HepG2 (cell line): ENCODE data around the gene PRRT1. TPM values are rescaled to one million over a fixed set of nuclear protein-coding genes. Genes with fewer than 3 reads are reported as not detected.
A peak's percentile ranks its signal among the peaks of the same experiment; 100 is the strongest.

Experiments used
- BORCS8-MEF2B ChIP-seq: sonication (generic); formaldehyde crosslinking; IDR thresholded peaks from 2 replicates; pipeline ENCODE4 v1.8.0; 2022; ENCODE audit warnings: mild to moderate bottlenecking, missing genetic modification reagents
- DR1 ChIP-seq: sonication (generic); formaldehyde crosslinking; IDR thresholded peaks from 2 replicates; pipeline ENCODE4 v1.8.0; 2021; ENCODE audit warnings: mild to moderate bottlenecking, missing genetic modification reagents, inconsistent platforms
- FOXP1 ChIP-seq, 2 experiments: fragments of 450-650 bp in 1 of 2; IDR thresholded peaks; 2 replicates each; pipeline ENCODE4 v1.6.1; 2017 to 2018; ENCODE audit warnings: antibody characterized with exemption in 1 of 2
- HNF4G ChIP-seq, 2 experiments: sonication (generic) in 1 of 2; formaldehyde crosslinking in 1 of 2; IDR thresholded peaks; 2 replicates each; pipeline versions ENCODE4 v1.4.0 to v1.6.1; 2011 to 2020; ENCODE audit warnings: borderline replicate concordance in 2 of 2, low read depth in 2 of 2, mild to moderate bottlenecking in 2 of 2, low read length in 1 of 2, missing genetic modification reagents in 1 of 2, moderate library complexity in 1 of 2
- HNRNPLL ChIP-seq: fragments of 200-400 bp; formaldehyde crosslinking; IDR thresholded peaks from 2 replicates; pipeline ENCODE4 v1.6.1; 2017; ENCODE audit warnings: mild to moderate bottlenecking, low read depth, low read length; ENCODE audit not compliant: poor library complexity, severe bottlenecking
- IKZF1 ChIP-seq: fragments of 450-650 bp; IDR thresholded peaks from 2 replicates; pipeline ENCODE4 v1.7.1; 2016
- KDM3A ChIP-seq: IDR thresholded peaks from 2 replicates; pipeline ENCODE4 v1.6.1; 2018; ENCODE audit warnings: low read depth, missing compliant biosample characterization
- MXD3 ChIP-seq: IDR thresholded peaks from 2 replicates; pipeline ENCODE4 v1.6.1; 2016; ENCODE audit warnings: mild to moderate bottlenecking, missing biosample characterization, missing genetic modification reagents
- POGZ ChIP-seq: sonication (generic); formaldehyde crosslinking; IDR thresholded peaks from 2 replicates; pipeline ENCODE4 v1.4.0; 2020; ENCODE audit warnings: mild to moderate bottlenecking, missing genetic modification reagents
- RCOR2 ChIP-seq: IDR thresholded peaks from 2 replicates; pipeline ENCODE4 v1.6.1; 2016; ENCODE audit warnings: missing biosample characterization, missing genetic modification reagents
- RFXAP ChIP-seq: sonication (generic); formaldehyde crosslinking; IDR thresholded peaks from 2 replicates; pipeline ENCODE4 v1.4.0; 2020; ENCODE audit warnings: missing genetic modification reagents, borderline replicate concordance
- SAFB2 ChIP-seq: sonication (generic); formaldehyde crosslinking; IDR thresholded peaks from 2 replicates; pipeline ENCODE4 v1.5.1; 2020; ENCODE audit warnings: missing genetic modification reagents, low read depth, mild to moderate bottlenecking, borderline replicate concordance
- TIGD3 ChIP-seq: sonication (generic); formaldehyde crosslinking; IDR thresholded peaks from 2 replicates; pipeline ENCODE4 v1.5.1; 2020; ENCODE audit warnings: mild to moderate bottlenecking, missing genetic modification reagents, borderline replicate concordance
- ZBED4 ChIP-seq: sonication (generic); formaldehyde crosslinking; IDR thresholded peaks from 2 replicates; pipeline ENCODE4 v1.4.0; 2020; ENCODE audit warnings: missing genetic modification reagents, borderline replicate concordance
- ZNF33A ChIP-seq: sonication (generic); formaldehyde crosslinking; IDR thresholded peaks from 2 replicates; pipeline ENCODE4 v1.5.1; 2020; ENCODE audit warnings: missing genetic modification reagents, mild to moderate bottlenecking, moderate library complexity, borderline replicate concordance
- ZNF512B ChIP-seq: sonication (generic); formaldehyde crosslinking; IDR thresholded peaks from 2 replicates; pipeline ENCODE4 v1.5.1; 2020; ENCODE audit warnings: missing genetic modification reagents, mild to moderate bottlenecking, borderline replicate concordance
- ZNF615 ChIP-seq: sonication (generic); formaldehyde crosslinking; IDR thresholded peaks from 2 replicates; pipeline ENCODE4 v1.5.0; 2020; ENCODE audit warnings: mild to moderate bottlenecking, missing genetic modification reagents, borderline replicate concordance
- ZNF713 ChIP-seq: sonication (generic); formaldehyde crosslinking; IDR thresholded peaks from 2 replicates; pipeline ENCODE4 v1.4.0; 2020; ENCODE audit warnings: mild to moderate bottlenecking, missing genetic modification reagents
- polyA plus RNA-seq, 8 experiments: library from polyadenylated mRNA; depleted of rRNA in 3 of 8; stranded (reverse) in 7 of 8; unstranded in 1 of 8; fragments of >200 nt; fragmentation: Illumina TruSeq in 4 of 8; extraction: Trizol in 4 of 8; gene quantifications; 2 replicates each; pipeline versions ENCODE4 v1.2.1 to v1.2.3, GENCODE V29; 2011 to 2016; ENCODE audit warnings: low read depth in 4 of 8, missing spikeins in 1 of 8, mixed read lengths in 1 of 8; ENCODE audit not compliant: insufficient read depth in 1 of 8
- total RNA-seq, 5 experiments: library from RNA; depleted of rRNA; stranded (reverse); fragments of >200 nt; fragmentation: Illumina TruSeq; extraction: Trizol; gene quantifications; 2 replicates each; pipeline ENCODE4 v1.2.3, GENCODE V29; 2016; ENCODE audit warnings: low read depth in 1 of 5

Gene PRRT1
- total and polyA plus RNA-seq, 2 of the 13 experiments (the other 11 are each of a cell fraction or from before 2014, with no cell fraction given): 0.64 to 1.4 TPM

- TF ChIP-seq DR1 (CRISPR knock-in tag): peak; percentile 77; the same call in 1 of the 2 replicates
- no peak for TF ChIP-seq FOXP1 (IDR thresholded peaks at IDR 0.05)
- peak; percentile 18 for TF ChIP-seq FOXP1 (CRISPR knock-in tag; IDR thresholded peaks at IDR 0.05)
- no peak for TF ChIP-seq ZNF512B
- no peak for TF ChIP-seq RCOR2 (CRISPR knock-in tag)
- TF ChIP-seq MXD3: peak; percentile 26; the same call in 1 of the 2 replicates
- no peak; the same call in 1 of the 2 replicates for TF ChIP-seq POGZ
- TF ChIP-seq ZNF615 (CRISPR knock-in tag): no peak; the same call in 1 of the 2 replicates
- no peak for TF ChIP-seq IKZF1
- peak; percentile 14; the same call in 1 of the 2 replicates for TF ChIP-seq TIGD3 (CRISPR knock-in tag)
- no peak for TF ChIP-seq ZNF33A
- peak; percentile 31; the same call in 1 of the 2 replicates for TF ChIP-seq SAFB2 (CRISPR knock-in tag)
- peak; percentile 17; the same call in 1 of the 2 replicates for TF ChIP-seq BORCS8-MEF2B
- no peak for TF ChIP-seq ZNF713 (CRISPR knock-in tag)
- peak; percentile 85 for TF ChIP-seq HNRNPLL
- peak; percentile 45; the same call in 1 of the 2 replicates for TF ChIP-seq ZBED4 (CRISPR knock-in tag)
- TF ChIP-seq KDM3A (CRISPR knock-in tag): peak; percentile 58
- peak; percentile 57; the same call in 1 of the 2 replicates for TF ChIP-seq HNF4G (IDR thresholded peaks at IDR 0.05; ENCODE audit: borderline replicate concordance, low read depth, low read length)
- peak; percentile 26; the same call in 1 of the 2 replicates for TF ChIP-seq HNF4G (CRISPR knock-in tag; IDR thresholded peaks at IDR 0.05; ENCODE audit: borderline replicate concordance, low read depth)
- peak; percentile 67; the same call in 1 of the 2 replicates for TF ChIP-seq RFXAP (CRISPR knock-in tag)
Measured at GRCh38 chr6:32153564-32154513, 2.1 kb upstream of the PRRT1 start, which contains the start of gene PPT2 (continued).
